Cardiac septum (tissue), 1 donor: Measurements from ENCODE around the gene CCDC38. TPM values are rescaled to one million over a fixed set of nuclear protein-coding genes. Genes with fewer than 3 reads are reported as not detected.

Experiments used
- DNase-seq: peaks from one replicate; pipeline ENCODE4 v3.0.0-alpha.2; 2020; ENCODE audit warnings: low spot score
- intact Hi-C: fragments of 100-400 bp; cut with DNase I; formaldehyde crosslinking; loops from one replicate; pipeline ENCODE4 v1.14.0; 2022
- total RNA-seq: library from RNA; stranded (reverse); fragmentation: NEBNext Ultra II Directional; extraction: Animal tissue kit (Norgen Biotek cat#: 25700); gene quantifications from one replicate; pipeline ENCODE4 v1.2.1, GENCODE V29; 2021
- donor health status: DM: no; HTN: no; CAD: no.

Gene CCDC38
- total RNA-seq, 1 donor from 2014 or later: not detected

- no peak for DNase-seq
- intact Hi-C loops: no loop called here
Measured at GRCh38 chr12:95966287-95966870, 24.0 kb upstream of the CCDC38 start.

- intact Hi-C loops: no loop called here
Measured at GRCh38 chr12:95963096-95963495, 20.7 kb upstream of the CCDC38 start.

GRCh38 chr12:95962222-95962621 lies 19.8 kb upstream of the CCDC38 start:
- intact Hi-C loops: no loop called here
- DNase-seq: no peak

More at GRCh38 chr12:95963096-95963495, 20.7 kb upstream of the CCDC38 start:
- no peak for DNase-seq

- intact Hi-C loops: no loop called here
- no peak for DNase-seq
Measured at GRCh38 chr12:95960241-95960640, 17.8 kb upstream of the CCDC38 start.

GRCh38 chr12:95959107-95959506 lies 16.7 kb upstream of the CCDC38 start:
- intact Hi-C loops: no loop called here
- no peak for DNase-seq

GRCh38 chr12:95956557-95957145 lies 14.2 kb upstream of the CCDC38 start:
- intact Hi-C loops: no loop called here
- no peak for DNase-seq

GRCh38 chr12:95955549-95956159 lies 13.2 kb upstream of the CCDC38 start:
- intact Hi-C loops: no loop called here
- no peak for DNase-seq

- no peak for DNase-seq
- intact Hi-C loops: no loop called here
Measured at GRCh38 chr12:95953000-95953399, 10.6 kb upstream of the CCDC38 start.

- intact Hi-C loops: no loop called here
Measured at GRCh38 chr12:95951515-95951914, 9.1 kb upstream of the CCDC38 start.

GRCh38 chr12:95949477-95950206 lies 7.2 kb upstream of the CCDC38 start:
- intact Hi-C loops: no loop called here
- DNase-seq: no peak

More at GRCh38 chr12:95951515-95951914, 9.1 kb upstream of the CCDC38 start:
- DNase-seq: no peak

- intact Hi-C loops: no loop called here
- DNase-seq: no peak
Measured at GRCh38 chr12:95944108-95944704, 1.8 kb upstream of the CCDC38 start.

- DNase-seq: no peak
- intact Hi-C loops: no loop called here
Measured at GRCh38 chr12:95943330-95943842, 972 bp upstream of the CCDC38 start, which contains the start of gene AMDHD1. Gene AMDHD1 (plus strand): TSS chr12:95943331. CDS start chr12:95943399, 68 bp downstream.

- DNase-seq: no peak
- intact Hi-C loops: no loop called here
Measured at GRCh38 chr12:95942101-95942523, 302 bp downstream of the CCDC38 start.

- no peak for DNase-seq
- intact Hi-C loops: no loop called here
Measured at GRCh38 chr12:95940514-95940913, 1.9 kb downstream of the CCDC38 start.

- intact Hi-C loops: no loop called here
- no peak for DNase-seq
Measured at GRCh38 chr12:95922231-95922630, 20.2 kb downstream of the CCDC38 start.

GRCh38 chr12:95919110-95919509 lies 23.3 kb downstream of the CCDC38 start:
- no peak for DNase-seq
- intact Hi-C loops: loop anchor here (2.0 kb wide), 1 partner anchor 80 kb away; no protein-coding TSS in a partner anchor

GRCh38 chr12:95918194-95918993 lies 24.0 kb downstream of the CCDC38 start:
- no peak for DNase-seq
- intact Hi-C loops: loop anchor here (2.0 kb wide), 1 partner anchor 80 kb away; no protein-coding TSS in a partner anchor

- intact Hi-C loops: no loop called here
- no peak for DNase-seq
Measured at GRCh38 chr12:95909871-95910270, 32.5 kb downstream of the CCDC38 start.

GRCh38 chr12:95908573-95908972 lies 33.8 kb downstream of the CCDC38 start:
- DNase-seq: no peak
- intact Hi-C loops: no loop called here
